Nephron (organoid): ENCODE results near the gene ACTR2.

Experiments
- H3K27ac Mint-ChIP-seq, 3 experiments: 2 replicates each; pipeline ENCODE4 v1.8.0; 2020; ENCODE audit warnings: mixed read lengths in 3 of 3, mild to moderate bottlenecking in 2 of 3, moderate library complexity in 1 of 3
- H3K27me3 Mint-ChIP-seq: 2 replicates; pipeline ENCODE4 v1.8.0; 2021; ENCODE audit warnings: low read depth, mild to moderate bottlenecking, moderate library complexity, mixed read lengths
- H3K36me3 Mint-ChIP-seq: 2 replicates; pipeline ENCODE4 v1.8.0; 2020; ENCODE audit warnings: low read depth, mixed read lengths
- H3K4me1 Mint-ChIP-seq: 2 replicates; pipeline ENCODE4 v1.8.0; 2020; ENCODE audit warnings: mixed read lengths
- H3K4me3 Mint-ChIP-seq, 3 experiments: 2 replicates each; pipeline ENCODE4 v1.8.0; 2020; ENCODE audit warnings: mild to moderate bottlenecking in 3 of 3, mixed read lengths in 3 of 3, moderate library complexity in 2 of 3
- H3K9me3 Mint-ChIP-seq: 2 replicates; pipeline ENCODE4 v1.8.0; 2020; ENCODE audit warnings: mixed read lengths
- TF ChIP-seq, protein P1 (sequence below), 3 experiments: fragments of 200-600 bp; sonication (generic); IDR thresholded peaks; one replicate each; pipeline ENCODE4 v1.5.0; 2021; ENCODE audit warnings: antibody characterized with exemption in 3 of 3; ENCODE audit not compliant: unreplicated experiment in 3 of 3

The ACTR2 gene

DNA sequence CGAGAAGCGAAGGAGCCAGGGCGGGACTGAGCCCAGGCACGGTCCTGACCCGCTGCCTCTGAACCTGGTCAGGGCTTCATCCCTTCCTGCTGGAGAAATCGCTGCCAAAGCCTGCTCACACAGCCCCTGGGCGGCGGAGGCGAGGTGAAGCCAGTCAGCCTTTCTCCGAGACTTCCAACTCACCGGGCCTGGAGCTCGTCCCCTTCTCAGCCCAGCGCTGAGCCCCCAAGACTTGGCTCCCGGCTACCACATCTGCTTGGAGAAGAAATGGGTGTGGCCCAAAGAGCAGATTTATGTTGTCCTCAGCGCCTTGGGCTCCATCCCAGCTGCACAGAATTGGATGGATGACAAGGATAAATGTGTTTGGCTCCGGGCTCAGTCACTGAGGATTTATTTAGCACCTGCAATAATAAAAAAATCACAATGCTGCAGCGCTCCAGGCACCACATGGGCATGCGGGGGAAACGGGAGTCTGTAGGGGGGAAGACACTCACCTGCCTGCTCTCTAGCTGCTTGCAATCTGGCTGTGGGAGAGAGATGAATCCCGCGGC lies 64.9 kb downstream of the ACTR2 start:
- TF ChIP-seq, protein P1, sequence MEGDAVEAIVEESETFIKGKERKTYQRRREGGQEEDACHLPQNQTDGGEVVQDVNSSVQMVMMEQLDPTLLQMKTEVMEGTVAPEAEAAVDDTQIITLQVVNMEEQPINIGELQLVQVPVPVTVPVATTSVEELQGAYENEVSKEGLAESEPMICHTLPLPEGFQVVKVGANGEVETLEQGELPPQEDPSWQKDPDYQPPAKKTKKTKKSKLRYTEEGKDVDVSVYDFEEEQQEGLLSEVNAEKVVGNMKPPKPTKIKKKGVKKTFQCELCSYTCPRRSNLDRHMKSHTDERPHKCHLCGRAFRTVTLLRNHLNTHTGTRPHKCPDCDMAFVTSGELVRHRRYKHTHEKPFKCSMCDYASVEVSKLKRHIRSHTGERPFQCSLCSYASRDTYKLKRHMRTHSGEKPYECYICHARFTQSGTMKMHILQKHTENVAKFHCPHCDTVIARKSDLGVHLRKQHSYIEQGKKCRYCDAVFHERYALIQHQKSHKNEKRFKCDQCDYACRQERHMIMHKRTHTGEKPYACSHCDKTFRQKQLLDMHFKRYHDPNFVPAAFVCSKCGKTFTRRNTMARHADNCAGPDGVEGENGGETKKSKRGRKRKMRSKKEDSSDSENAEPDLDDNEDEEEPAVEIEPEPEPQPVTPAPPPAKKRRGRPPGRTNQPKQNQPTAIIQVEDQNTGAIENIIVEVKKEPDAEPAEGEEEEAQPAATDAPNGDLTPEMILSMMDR (IDR thresholded peaks at IDR 0.05; ENCODE audit: unreplicated experiment in 3 of 3), result no peak
- H3K27ac Mint-ChIP-seq, result peak overlapping the region; percentile 38 to 85 (median 70)
- H3K4me1 Mint-ChIP-seq, result peaks cover 41% of the 10 kb centered on the region
- H3K36me3 Mint-ChIP-seq, result no peaks in the 10 kb centered on the region
- no peak overlapping the region for H3K4me3 Mint-ChIP-seq
- peaks cover 4% of the 10 kb centered on the region for H3K27me3 Mint-ChIP-seq
- no peaks in the 10 kb centered on the region for H3K9me3 Mint-ChIP-seq

DNA sequence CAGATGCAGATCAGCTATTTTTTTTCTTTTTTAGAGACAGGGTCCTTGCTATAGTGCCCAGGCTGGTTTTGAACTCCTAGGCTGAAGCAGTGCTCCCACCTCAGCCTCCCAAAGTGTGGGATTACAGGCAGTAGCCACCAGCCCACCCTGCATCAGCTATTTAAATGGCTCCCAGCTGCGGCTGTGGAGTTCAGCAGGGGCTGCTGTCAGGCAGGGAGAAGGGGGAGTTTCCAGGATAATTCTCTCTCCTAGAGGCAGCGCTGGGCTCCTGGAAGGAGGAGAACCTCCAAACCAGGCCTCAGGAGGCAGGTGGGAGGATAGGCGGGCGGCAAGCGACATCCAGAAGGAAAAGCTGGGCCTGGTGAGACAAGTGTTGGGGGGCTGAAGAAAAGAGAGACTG lies 65.7 kb downstream of the ACTR2 start:
- Mint-ChIP-seq H3K4me3 (no peak overlapping the region), H3K36me3 (no peaks in the 10 kb centered on the region), H3K27me3 (peaks cover 4% of the 10 kb centered on the region), H3K9me3 (no peaks in the 10 kb centered on the region), H3K4me1 (peaks cover 39% of the 10 kb centered on the region), H3K27ac (peak overlapping the region; percentile 38 to 85 (median 70))
- TF ChIP-seq, protein P1 (IDR thresholded peaks at IDR 0.05; ENCODE audit: unreplicated experiment in 3 of 3), result no peak

DNA sequence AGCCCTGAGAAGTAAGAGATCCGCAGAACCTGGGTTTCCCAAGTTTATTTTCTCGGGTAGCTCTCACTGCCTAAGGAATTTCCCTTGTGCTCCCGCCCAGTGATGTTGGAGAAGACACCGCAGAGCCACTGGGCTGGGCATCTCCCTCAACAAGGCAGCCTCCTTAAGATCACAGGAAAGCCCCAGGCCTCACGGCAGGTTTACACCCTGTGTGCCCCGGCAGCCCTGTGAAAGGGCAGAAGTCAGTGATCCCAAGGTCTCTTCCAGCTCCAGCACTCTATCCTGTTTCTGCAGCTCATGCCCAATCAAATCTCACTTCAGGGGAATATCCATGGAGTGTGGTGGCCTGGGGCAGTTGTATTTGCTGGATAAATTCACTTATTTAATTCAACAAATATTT lies 66.5 kb downstream of the ACTR2 start:
- Mint-ChIP-seq H3K27me3 (peaks cover 4% of the 10 kb centered on the region), H3K4me3 (no peak overlapping the region), H3K27ac (peak overlapping the region in 1 of 3 experiments; percentile 8), H3K9me3 (no peaks in the 10 kb centered on the region), H3K4me1 (peaks cover 35% of the 10 kb centered on the region), H3K36me3 (no peaks in the 10 kb centered on the region)
- TF ChIP-seq, protein P1 (IDR thresholded peaks at IDR 0.05; ENCODE audit: unreplicated experiment in 3 of 3), result no peak

DNA sequence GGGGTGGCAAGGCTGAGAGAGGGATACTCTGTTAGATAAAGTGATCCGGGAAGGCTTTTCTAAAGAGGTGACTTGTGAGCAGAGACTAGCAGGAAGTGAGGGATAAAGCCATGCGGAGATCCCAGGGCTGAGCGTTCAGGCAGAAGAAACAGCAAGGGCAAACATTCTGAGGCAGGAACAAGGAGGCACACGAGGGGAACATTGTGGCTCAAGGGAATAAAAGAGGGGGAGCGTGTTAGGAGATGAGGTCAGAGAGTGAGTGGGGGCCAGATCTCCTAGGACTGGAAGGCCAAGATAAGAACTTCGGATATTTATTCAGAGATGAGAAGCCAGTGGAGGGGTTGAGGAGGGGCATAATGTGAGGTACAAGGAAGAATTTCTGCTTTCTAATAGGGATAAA lies 67.1 kb downstream of the ACTR2 start:
- H3K4me1 Mint-ChIP-seq, result peaks cover 41% of the 10 kb centered on the region
- H3K9me3 Mint-ChIP-seq, result no peaks in the 10 kb centered on the region
- H3K27ac Mint-ChIP-seq, result peak overlapping the region in 1 of 3 experiments; percentile 8
- no peaks in the 10 kb centered on the region for H3K36me3 Mint-ChIP-seq
- TF ChIP-seq, protein P1 (IDR thresholded peaks at IDR 0.05; ENCODE audit: unreplicated experiment in 3 of 3), result no peak
- H3K27me3 Mint-ChIP-seq, result peaks cover 4% of the 10 kb centered on the region
- H3K4me3 Mint-ChIP-seq, result no peak overlapping the region

DNA sequence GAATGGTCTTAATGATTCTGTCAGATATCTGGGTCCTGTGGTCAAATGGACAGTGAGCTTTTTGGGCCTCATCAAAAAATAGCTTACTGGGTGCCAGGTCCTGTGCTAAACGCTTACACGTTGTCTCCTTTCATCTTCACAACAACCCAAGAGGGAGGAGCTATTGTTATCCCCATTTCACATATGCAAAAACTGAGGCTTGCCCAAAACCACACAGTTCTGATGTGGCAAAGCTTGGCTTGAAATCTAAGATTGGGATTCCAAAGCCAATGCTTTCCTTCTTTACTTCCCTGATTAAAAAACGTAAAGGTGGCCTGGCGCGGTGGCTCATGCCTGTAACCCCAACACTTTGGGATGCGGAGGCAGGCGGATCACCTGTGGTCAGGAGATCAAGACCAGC lies 69.3 kb downstream of the ACTR2 start:
- no peak overlapping the region for H3K4me3 Mint-ChIP-seq
- H3K9me3 Mint-ChIP-seq, result no peaks in the 10 kb centered on the region
- peaks cover 52% of the 10 kb centered on the region for H3K4me1 Mint-ChIP-seq
- TF ChIP-seq, protein P1 (IDR thresholded peaks at IDR 0.05; ENCODE audit: unreplicated experiment in 3 of 3), result no peak
- no peaks in the 10 kb centered on the region for H3K27me3 Mint-ChIP-seq
- no peaks in the 10 kb centered on the region for H3K36me3 Mint-ChIP-seq
- no peak overlapping the region for H3K27ac Mint-ChIP-seq

DNA sequence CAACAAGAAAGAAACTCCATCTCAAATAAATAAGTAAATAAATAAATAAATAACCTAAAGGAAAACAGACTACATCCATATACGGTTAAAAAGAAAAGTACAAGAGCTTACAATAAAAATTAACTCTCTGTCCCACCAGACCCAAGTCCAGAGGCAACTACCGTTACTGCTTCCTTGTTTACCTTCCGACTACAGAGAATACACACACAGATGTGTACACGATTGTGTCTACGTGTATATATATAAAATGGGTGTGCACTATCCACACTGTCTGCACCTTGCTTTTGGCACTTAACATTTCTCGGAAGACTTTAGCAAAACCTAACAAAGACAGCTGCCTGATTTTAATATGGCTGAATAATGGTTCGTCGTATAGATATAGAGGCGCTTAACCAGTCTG lies 69.9 kb downstream of the ACTR2 start:
- Mint-ChIP-seq H3K36me3 (peaks cover 4% of the 10 kb centered on the region), H3K27me3 (no peaks in the 10 kb centered on the region), H3K9me3 (no peaks in the 10 kb centered on the region), H3K4me3 (no peak overlapping the region), H3K27ac (peak overlapping the region in 1 of 3 experiments; percentile 51), H3K4me1 (peaks cover 52% of the 10 kb centered on the region)
- TF ChIP-seq, protein P1 (IDR thresholded peaks at IDR 0.05; ENCODE audit: unreplicated experiment in 3 of 3), result no peak
